MCF 10A (cell line): ENCODE measurements around the gene GOLIM4. TPM values are rescaled to one million over a fixed set of nuclear protein-coding genes. Genes with fewer than 3 reads are reported as not detected.

Experiments used
- Bru-seq: library from RNA; stranded (reverse); fragments of 400-500 nt; gene quantifications from one replicate; lab custom pipeline; 2021; lab: Mats Ljungman, UMichigan
- BruChase-seq, 2 experiments: library from RNA; stranded (reverse); fragments of 400-500 nt; gene quantifications; one replicate each; lab custom pipeline; 2021; lab: Mats Ljungman, UMichigan
- BruUV-seq: library from RNA; stranded (reverse); fragments of 400-500 nt; replicated peaks from 2 replicates; lab custom pipeline; 2021; lab: Mats Ljungman, UMichigan
- CTCF ChIA-PET: fragments of 300-600 bp; sonication (Branson Sonifier 250); formaldehyde crosslinking; extraction: SDS; loops from one replicate; lab custom pipeline; 2021; ENCODE audit warnings: antibody characterized with exemption, inconsistent platforms; lab: Yijun Ruan, JAX
- POLR2A ChIA-PET: fragments of 300-600, 350-650 bp; sonication (Branson Sonifier 250); formaldehyde crosslinking; extraction: SDS; loops from one replicate; lab custom pipeline; 2020; ENCODE audit warnings: antibody characterized with exemption, inconsistent platforms; lab: Yijun Ruan, JAX
- DNase-seq: peaks from one replicate; pipeline ENCODE4 v3.0.0-alpha.2; 2018; ENCODE audit not compliant: unreplicated experiment
- H3K27ac Mint-ChIP-seq: one replicate; pipeline ENCODE4 v1.8.0; 2022; ENCODE audit warnings: mild to moderate bottlenecking, low read depth, mixed read lengths; ENCODE audit not compliant: unreplicated experiment
- H3K27me3 Mint-ChIP-seq: one replicate; pipeline ENCODE4 v1.8.0; 2022; ENCODE audit warnings: mixed read lengths; ENCODE audit not compliant: insufficient read depth, unreplicated experiment
- H3K36me3 Mint-ChIP-seq: one replicate; pipeline ENCODE4 v1.8.0; 2022; ENCODE audit warnings: mild to moderate bottlenecking, moderate library complexity, mixed read lengths; ENCODE audit not compliant: insufficient read depth, unreplicated experiment
- H3K4me1 Mint-ChIP-seq: one replicate; pipeline ENCODE4 v1.8.0; 2022; ENCODE audit warnings: mixed read lengths; ENCODE audit not compliant: insufficient read depth, unreplicated experiment
- H3K4me3 Mint-ChIP-seq: one replicate; pipeline ENCODE4 v1.8.0; 2022; ENCODE audit warnings: mild to moderate bottlenecking, moderate library complexity, mixed read lengths; ENCODE audit not compliant: unreplicated experiment
- H3K9me3 Mint-ChIP-seq: one replicate; pipeline ENCODE4 v1.8.0; 2022; ENCODE audit warnings: mixed read lengths; ENCODE audit not compliant: unreplicated experiment
- intact Hi-C: fragments of 100-400 bp; cut with micrococcal nuclease; formaldehyde crosslinking; loops from 2 replicates; pipeline ENCODE4 v1.14.1; 2022
- long read RNA-seq: library from polyadenylated mRNA; stranded (forward); transcript quantifications from one replicate; pipeline ENCODE4 v2.0.0, GENCODE V29; 2022
- total RNA-seq: library from RNA; stranded (reverse); gene quantifications from 2 replicates; pipeline ENCODE4 v1.2.3, GENCODE V29; 2022
- TF ChIP-seq, protein P1 (sequence below): fragments of 200-600 bp; IDR thresholded peaks from one replicate; pipeline ENCODE4 v1.8.0; 2022; ENCODE audit warnings: antibody characterized with exemption, mild to moderate bottlenecking; ENCODE audit not compliant: unreplicated experiment

Gene GOLIM4, protein sequence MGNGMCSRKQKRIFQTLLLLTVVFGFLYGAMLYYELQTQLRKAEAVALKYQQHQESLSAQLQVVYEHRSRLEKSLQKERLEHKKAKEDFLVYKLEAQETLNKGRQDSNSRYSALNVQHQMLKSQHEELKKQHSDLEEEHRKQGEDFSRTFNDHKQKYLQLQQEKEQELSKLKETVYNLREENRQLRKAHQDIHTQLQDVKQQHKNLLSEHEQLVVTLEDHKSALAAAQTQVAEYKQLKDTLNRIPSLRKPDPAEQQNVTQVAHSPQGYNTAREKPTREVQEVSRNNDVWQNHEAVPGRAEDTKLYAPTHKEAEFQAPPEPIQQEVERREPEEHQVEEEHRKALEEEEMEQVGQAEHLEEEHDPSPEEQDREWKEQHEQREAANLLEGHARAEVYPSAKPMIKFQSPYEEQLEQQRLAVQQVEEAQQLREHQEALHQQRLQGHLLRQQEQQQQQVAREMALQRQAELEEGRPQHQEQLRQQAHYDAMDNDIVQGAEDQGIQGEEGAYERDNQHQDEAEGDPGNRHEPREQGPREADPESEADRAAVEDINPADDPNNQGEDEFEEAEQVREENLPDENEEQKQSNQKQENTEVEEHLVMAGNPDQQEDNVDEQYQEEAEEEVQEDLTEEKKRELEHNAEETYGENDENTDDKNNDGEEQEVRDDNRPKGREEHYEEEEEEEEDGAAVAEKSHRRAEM
- total RNA-seq (21.5 and 25.8 TPM in 2 replicates), Bru-seq, nascent RNA (percentile 75 among the genes with signal in this experiment), BruChase-seq, experiment 1, labeled RNA remaining after a 6-hour chase (percentile 74 among the genes with signal in this experiment), BruChase-seq, experiment 2, labeled RNA remaining after a 2-hour chase (percentile 69 among the genes with signal in this experiment)
- long read RNA-seq, full-length matches to known transcripts, result 1 of 5 reads
- long read RNA-seq, partial matches to known transcripts, result 2 of 5 reads
- long read RNA-seq, other reads (novel, unspliced or antisense), result 2 of 5 reads

DNA sequence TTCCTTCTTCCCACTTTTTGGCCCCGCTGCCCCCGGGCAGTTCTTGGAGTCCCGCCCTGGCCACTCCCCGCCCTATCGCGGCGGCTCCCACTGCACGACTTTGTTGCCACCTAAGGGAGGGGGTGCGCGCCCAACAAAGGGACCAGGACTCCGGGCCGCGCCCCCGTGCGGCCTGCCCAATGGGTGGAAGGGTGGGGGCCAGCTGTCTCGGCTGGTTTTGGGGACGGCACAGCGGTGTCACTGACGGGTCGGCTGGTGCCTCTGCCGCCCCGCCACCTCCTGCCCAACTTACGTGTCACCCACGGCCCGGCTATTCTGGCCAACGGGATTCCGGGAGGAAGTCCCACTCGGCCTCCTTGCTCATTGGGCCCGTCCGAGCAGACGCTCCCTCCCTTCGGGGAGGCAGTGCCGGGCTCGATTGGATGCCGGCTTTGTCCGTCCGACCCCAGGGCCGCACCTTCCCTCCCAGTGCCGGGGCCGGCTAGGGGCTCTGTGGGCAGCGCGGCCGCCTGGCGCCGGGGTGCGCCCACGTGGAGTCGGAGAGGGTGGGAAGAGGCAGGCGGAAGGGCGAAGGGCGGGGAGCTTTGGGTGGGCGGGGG, at the start of gene GOLIM4:
Gene GOLIM4, minus strand, starts transcription at position 314 of the 599 bp plus-strand sequence. CDS start 639 bp downstream, outside the sequence.
- Mint-ChIP-seq H3K4me3 (peak within 1 kb of the TSS; percentile 80), H3K27ac (peak within 1 kb of the TSS; percentile 85), H3K36me3 (peaks cover 12% of the 10 kb centered on the region), H3K9me3 (no peaks in the 10 kb centered on the region), H3K27me3 (no peaks in the 10 kb centered on the region), H3K4me1 (peaks cover 24% of the 10 kb centered on the region)
- intact Hi-C loops, result loop anchor here (1.0 to 2.0 kb wide), 3 partner anchors 25 to 70 kb away; no protein-coding TSS in a partner anchor
- POLR2A ChIA-PET, result interaction anchor here (0.5 to 5.1 kb wide), 16 partner anchors 9 to 1673 kb away, joined by 3 to 39 read pairs (median 6); partner anchors contain the start of genes ACTRT3 and SERPINI1
- TF ChIP-seq, protein P1, sequence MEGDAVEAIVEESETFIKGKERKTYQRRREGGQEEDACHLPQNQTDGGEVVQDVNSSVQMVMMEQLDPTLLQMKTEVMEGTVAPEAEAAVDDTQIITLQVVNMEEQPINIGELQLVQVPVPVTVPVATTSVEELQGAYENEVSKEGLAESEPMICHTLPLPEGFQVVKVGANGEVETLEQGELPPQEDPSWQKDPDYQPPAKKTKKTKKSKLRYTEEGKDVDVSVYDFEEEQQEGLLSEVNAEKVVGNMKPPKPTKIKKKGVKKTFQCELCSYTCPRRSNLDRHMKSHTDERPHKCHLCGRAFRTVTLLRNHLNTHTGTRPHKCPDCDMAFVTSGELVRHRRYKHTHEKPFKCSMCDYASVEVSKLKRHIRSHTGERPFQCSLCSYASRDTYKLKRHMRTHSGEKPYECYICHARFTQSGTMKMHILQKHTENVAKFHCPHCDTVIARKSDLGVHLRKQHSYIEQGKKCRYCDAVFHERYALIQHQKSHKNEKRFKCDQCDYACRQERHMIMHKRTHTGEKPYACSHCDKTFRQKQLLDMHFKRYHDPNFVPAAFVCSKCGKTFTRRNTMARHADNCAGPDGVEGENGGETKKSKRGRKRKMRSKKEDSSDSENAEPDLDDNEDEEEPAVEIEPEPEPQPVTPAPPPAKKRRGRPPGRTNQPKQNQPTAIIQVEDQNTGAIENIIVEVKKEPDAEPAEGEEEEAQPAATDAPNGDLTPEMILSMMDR, result no peak
- CTCF ChIA-PET, result interaction anchor here (0.8 to 5.3 kb wide), 10 partner anchors 11 to 71 kb away, joined by 3 to 78 read pairs (median 4); no protein-coding TSS in a partner anchor
- DNase-seq, result peak; percentile 98
- BruUV-seq, result no TSS peak

DNA sequence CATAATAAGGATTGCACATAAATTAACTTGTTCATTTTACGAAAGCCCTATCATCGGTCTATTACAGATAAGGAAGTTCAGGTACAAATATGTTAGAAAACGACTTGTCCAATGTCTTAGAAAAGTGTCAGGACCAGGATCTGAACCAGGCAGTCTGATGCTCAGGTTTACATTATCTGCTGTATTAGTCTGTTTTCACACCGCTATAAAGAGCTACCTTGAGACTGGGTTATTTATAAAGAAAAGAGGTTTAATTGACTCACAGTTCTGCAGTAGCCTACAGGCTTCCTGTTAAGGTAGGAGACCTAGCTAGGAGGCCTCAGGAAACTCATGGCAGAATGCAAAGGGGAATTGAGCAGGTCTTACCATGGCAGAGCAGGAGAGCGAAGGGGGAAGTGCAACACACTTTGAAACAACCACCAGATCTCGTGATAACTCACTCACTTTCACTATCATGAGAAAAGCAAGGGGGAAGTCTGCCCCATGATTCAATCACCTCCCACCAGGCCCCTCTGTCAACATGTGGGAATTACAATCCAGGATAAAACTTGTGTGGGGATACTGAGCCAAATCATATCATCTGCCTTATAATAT, 45.8 kb upstream of the GOLIM4 start:
- no peaks in the 10 kb centered on the region for H3K27me3 Mint-ChIP-seq
- H3K9me3 Mint-ChIP-seq, result no peaks in the 10 kb centered on the region
- TF ChIP-seq, protein P1, result no peak
- no peak overlapping the region for H3K4me3 Mint-ChIP-seq
- ChIA-PET POLR2A (no interaction called here), CTCF (interaction anchor here (0.6 to 1.2 kb wide), 3 partner anchors 23 to 166 kb away, joined by 3 read pairs; no protein-coding TSS in a partner anchor)
- H3K4me1 Mint-ChIP-seq, result no peaks in the 10 kb centered on the region
- no peak for DNase-seq
- no peaks in the 10 kb centered on the region for H3K36me3 Mint-ChIP-seq
- no TSS peak for BruUV-seq
- no peak overlapping the region for H3K27ac Mint-ChIP-seq
- intact Hi-C loops, result no loop called here

DNA sequence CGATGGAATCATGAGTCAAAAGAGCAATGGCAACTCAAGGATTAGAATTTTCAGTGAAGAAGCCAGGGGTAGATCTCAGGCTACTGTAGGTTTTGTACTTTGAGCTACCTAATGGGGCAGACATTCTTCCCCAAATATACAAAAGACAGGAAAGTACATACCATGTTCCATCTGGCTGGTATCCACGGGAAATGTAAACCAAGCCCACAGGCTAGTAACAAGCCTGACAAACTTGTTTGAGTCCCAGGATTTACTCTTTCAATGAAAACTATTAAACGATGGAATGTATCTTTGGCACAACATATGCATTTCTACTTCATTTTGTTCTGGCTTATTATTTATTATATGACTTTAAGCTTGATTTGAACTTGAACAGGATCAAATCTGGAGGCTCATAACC, 44.2 kb upstream of the GOLIM4 start:
- CTCF ChIA-PET, result interaction anchor here (0.7 to 1.2 kb wide), 2 partner anchors 26 to 96 kb away, joined by 3 to 6 read pairs; no protein-coding TSS in a partner anchor
- no peak for DNase-seq
- no TSS peak for BruUV-seq
- Mint-ChIP-seq H3K27me3 (no peaks in the 10 kb centered on the region), H3K9me3 (no peaks in the 10 kb centered on the region), H3K27ac (no peak overlapping the region), H3K4me1 (no peaks in the 10 kb centered on the region), H3K4me3 (no peak overlapping the region), H3K36me3 (no peaks in the 10 kb centered on the region)
- TF ChIP-seq, protein P1, result no peak
- POLR2A ChIA-PET, result no interaction called here
- intact Hi-C loops, result no loop called here
